GM12892 (cell line): ENCODE measurements around the gene DHRSX.

Experiments
- POLR2A ChIP-seq: IDR thresholded peaks from 2 replicates; pipeline ENCODE4 v1.6.1; 2011; ENCODE audit warnings: low read depth, low read length, control low read depth
- POLR2AphosphoS5 ChIP-seq: IDR thresholded peaks from 2 replicates; pipeline ENCODE4 v1.6.1; 2011; ENCODE audit warnings: low read depth, low read length, control low read depth
- TAF1 ChIP-seq: IDR thresholded peaks from 2 replicates; pipeline ENCODE4 v1.6.1; 2011; ENCODE audit warnings: low read depth, mild to moderate bottlenecking, control low read depth, low read length, borderline replicate concordance

GRCh38 chrX:2549876-2550275 is 49.1 kb upstream of the DHRSX start:
- TF ChIP-seq POLR2A (no peak), POLR2AphosphoS5 (no peak), TAF1 (no peak)
